HEK293T (cell line): Measurements from ENCODE around the gene COQ9.
A peak's percentile ranks its signal among the peaks of the same experiment; 100 is the strongest.

ENCODE experiments used
- CTCF ChIA-PET: fragments of 350-600 bp; formaldehyde crosslinking; extraction: SDS; loops from one replicate; lab custom pipeline; 2021; ENCODE audit warnings: antibody characterized with exemption, inconsistent platforms; lab: Yijun Ruan, JAX
- POLR2A ChIA-PET: fragments of 350-600 bp; formaldehyde crosslinking; extraction: SDS; loops from one replicate; lab custom pipeline; 2020; ENCODE audit warnings: antibody characterized with exemption, inconsistent platforms; lab: Yijun Ruan, JAX
- DNase-seq: peaks from one replicate; pipeline ENCODE4 v3.0.0; 2012; ENCODE audit warnings: mixed read lengths; ENCODE audit errors: extremely low spot score
- ARNT ChIP-seq: fragments of 450-650 bp; IDR thresholded peaks from 2 replicates; pipeline ENCODE4 v1.6.1; 2017; ENCODE audit warnings: mild to moderate bottlenecking
- BHLHE40 ChIP-seq: fragments of 450-650 bp; IDR thresholded peaks from 2 replicates; pipeline ENCODE4 v1.6.1; 2016; ENCODE audit warnings: mild to moderate bottlenecking, moderate library complexity, borderline replicate concordance
- CTBP1 ChIP-seq: fragments of 450-650 bp; IDR thresholded peaks from 2 replicates; pipeline ENCODE4 v1.6.1; 2016; ENCODE audit warnings: borderline replicate concordance
- ELF4 ChIP-seq: fragments of 450-650 bp; IDR thresholded peaks from 2 replicates; pipeline ENCODE4 v1.6.1; 2017; ENCODE audit warnings: antibody characterized with exemption
- FOXA1 ChIP-seq: fragments of 450-650 bp; IDR thresholded peaks from 2 replicates; pipeline ENCODE4 v1.6.1; 2016; ENCODE audit warnings: mild to moderate bottlenecking
- FOXK2 ChIP-seq: fragments of 450-650 bp; IDR thresholded peaks from 2 replicates; pipeline ENCODE4 v1.6.1; 2016; ENCODE audit warnings: mild to moderate bottlenecking
- FOXM1 ChIP-seq: fragments of 450-650 bp; IDR thresholded peaks from 2 replicates; pipeline ENCODE4 v1.6.1; 2017; ENCODE audit warnings: mild to moderate bottlenecking, borderline replicate concordance
- HDGF ChIP-seq: fragments of 450-650 bp; IDR thresholded peaks from 2 replicates; pipeline ENCODE4 v1.6.1; 2017; ENCODE audit warnings: antibody characterized with exemption, borderline replicate concordance
- L3MBTL2 ChIP-seq: fragments of 450-650 bp; conservative IDR thresholded peaks from 2 replicates; pipeline ENCODE4 v1.6.1; 2016; ENCODE audit warnings: mild to moderate bottlenecking
- LEF1 ChIP-seq: fragments of 450-650 bp; IDR thresholded peaks from 2 replicates; pipeline ENCODE4 v1.6.1; 2017; ENCODE audit warnings: mild to moderate bottlenecking, borderline replicate concordance
- NFRKB ChIP-seq: fragments of 450-650 bp; IDR thresholded peaks from 2 replicates; pipeline ENCODE4 v1.6.1; 2016; ENCODE audit warnings: mild to moderate bottlenecking, moderate library complexity
- SP1 ChIP-seq: fragments of 450-650 bp; IDR thresholded peaks from 2 replicates; pipeline ENCODE4 v1.6.1; 2017
- SUZ12 ChIP-seq: fragments of 450-650 bp; IDR thresholded peaks from 2 replicates; pipeline ENCODE4 v1.6.1; 2016; ENCODE audit warnings: mild to moderate bottlenecking
- TARDBP ChIP-seq: fragments of 450-650 bp; IDR thresholded peaks from 2 replicates; pipeline ENCODE4 v1.6.1; 2016
- ZNF384 ChIP-seq: fragments of 450-650 bp; IDR thresholded peaks from 2 replicates; pipeline ENCODE4 v1.6.1; 2016
- TF ChIP-seq, protein P1 (sequence below): fragments of 450-650 bp; IDR thresholded peaks from 2 replicates; pipeline ENCODE4 v1.6.1; 2016

Gene COQ9

GRCh38 chr16:57412584-57412983, 34.7 kb upstream of the COQ9 start:
- CTCF ChIA-PET = interaction anchor here (0.7 kb wide), 1 partner anchor 99 kb away, joined by 3 read pairs; no protein-coding TSS in a partner anchor

DNA sequence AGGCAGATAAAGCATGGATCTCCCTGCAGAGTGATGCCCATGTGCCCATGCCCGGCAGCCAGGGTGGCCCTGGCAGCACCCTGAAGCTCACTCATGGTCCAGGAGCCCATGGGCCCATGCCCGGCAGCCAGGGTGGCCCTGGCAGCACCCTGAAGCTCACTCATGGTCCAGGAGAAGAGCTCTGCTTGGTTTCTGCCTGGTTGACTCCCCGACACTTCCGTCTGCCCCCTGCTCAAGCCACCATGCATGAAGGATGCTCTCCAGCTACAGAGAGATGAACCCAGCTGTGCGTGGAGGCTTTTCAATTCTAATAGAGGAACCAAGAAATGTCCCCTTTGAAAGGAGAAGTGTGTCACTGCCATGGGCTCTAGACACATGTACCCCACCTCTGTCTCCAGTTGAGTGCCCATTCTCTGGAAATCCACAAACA, 34.0 kb upstream of the COQ9 start:
- POLR2A ChIA-PET = no interaction called here
- no peak for DNase-seq
- CTCF ChIA-PET = no interaction called here
- no peak for TF ChIP-seq LEF1
- no peak for TF ChIP-seq ELF4
- no peak for TF ChIP-seq SUZ12
- TF ChIP-seq NFRKB = no peak
- no peak for TF ChIP-seq HDGF
- TF ChIP-seq SP1 = no peak
- TF ChIP-seq L3MBTL2 = no peak
- no peak for TF ChIP-seq BHLHE40

More at GRCh38 chr16:57412584-57412983, 34.7 kb upstream of the COQ9 start:
- no peak for DNase-seq
- POLR2A ChIA-PET = no interaction called here
- TF ChIP-seq NFRKB (no peak), SUZ12 (no peak), SP1 (no peak), FOXM1 (no peak), FOXK2 (no peak)

GRCh38 chr16:57413733-57414132, 33.5 kb upstream of the COQ9 start:
- no peak for DNase-seq
- CTCF ChIA-PET = no interaction called here
- POLR2A ChIA-PET = no interaction called here
- no peak for TF ChIP-seq CTBP1
- TF ChIP-seq, protein P1, sequence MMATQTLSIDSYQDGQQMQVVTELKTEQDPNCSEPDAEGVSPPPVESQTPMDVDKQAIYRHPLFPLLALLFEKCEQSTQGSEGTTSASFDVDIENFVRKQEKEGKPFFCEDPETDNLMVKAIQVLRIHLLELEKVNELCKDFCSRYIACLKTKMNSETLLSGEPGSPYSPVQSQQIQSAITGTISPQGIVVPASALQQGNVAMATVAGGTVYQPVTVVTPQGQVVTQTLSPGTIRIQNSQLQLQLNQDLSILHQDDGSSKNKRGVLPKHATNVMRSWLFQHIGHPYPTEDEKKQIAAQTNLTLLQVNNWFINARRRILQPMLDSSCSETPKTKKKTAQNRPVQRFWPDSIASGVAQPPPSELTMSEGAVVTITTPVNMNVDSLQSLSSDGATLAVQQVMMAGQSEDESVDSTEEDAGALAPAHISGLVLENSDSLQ = no peak
- TF ChIP-seq ARNT = no peak
- no peak for TF ChIP-seq L3MBTL2
- TF ChIP-seq SUZ12 = no peak
- no peak for TF ChIP-seq HDGF
- TF ChIP-seq NFRKB = no peak
- no peak for TF ChIP-seq FOXK2
- no peak for TF ChIP-seq TARDBP
- TF ChIP-seq ELF4 = no peak
- no peak for TF ChIP-seq BHLHE40
- no peak for TF ChIP-seq FOXM1
- TF ChIP-seq ZNF384 = no peak
- TF ChIP-seq SP1 = no peak
- no peak for TF ChIP-seq FOXA1
- no peak for TF ChIP-seq LEF1

DNA sequence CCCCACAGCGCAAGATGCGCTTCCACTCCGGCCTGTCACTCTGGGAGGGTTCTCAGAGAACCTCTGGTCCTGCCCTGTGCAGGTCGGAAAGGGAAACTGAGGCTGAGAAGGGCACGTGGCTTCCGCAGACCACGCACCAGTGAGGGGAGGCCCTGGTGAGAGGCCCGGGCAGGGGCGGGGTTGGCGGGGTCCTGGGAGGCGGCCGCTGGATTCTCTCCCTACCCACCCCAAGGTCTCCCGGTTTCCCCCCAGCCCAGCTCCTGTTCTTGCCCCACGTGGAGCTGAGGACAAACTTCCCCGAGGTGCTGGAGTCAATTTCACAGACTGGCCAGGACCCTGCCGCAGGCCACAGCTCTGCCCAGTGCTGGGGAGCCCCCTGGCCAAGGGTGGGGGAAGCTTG, 31.2 kb upstream of the COQ9 start:
- CTCF ChIA-PET = interaction anchor here (0.6 to 4.3 kb wide), 4 partner anchors 11 to 115 kb away, joined by 5 to 71 read pairs (median 8); partner anchors contain the start of gene CCL17
- no peak for DNase-seq
- TF ChIP-seq SP1 (no peak), HDGF (no peak), ARNT (no peak), LEF1 (no peak), BHLHE40 (no peak), TARDBP (no peak), ZNF384 (no peak)
- POLR2A ChIA-PET = interaction anchor here (0.7 to 1.9 kb wide), 6 partner anchors 10 to 115 kb away, joined by 3 to 18 read pairs (median 4); partner anchors contain the start of gene CCL17

- POLR2A ChIA-PET = no interaction called here
- no peak for DNase-seq
- TF ChIP-seq FOXK2 = no peak
- no peak for TF ChIP-seq LEF1
- TF ChIP-seq TARDBP = no peak
- TF ChIP-seq ZNF384 = no peak
- TF ChIP-seq FOXM1 = no peak
- TF ChIP-seq NFRKB = no peak
- no peak for TF ChIP-seq CTBP1
- TF ChIP-seq, protein P1 = no peak
- TF ChIP-seq HDGF = no peak
- no peak for TF ChIP-seq BHLHE40
- TF ChIP-seq SUZ12 = no peak
- TF ChIP-seq FOXA1 = no peak
- TF ChIP-seq ELF4 = no peak
- CTCF ChIA-PET = interaction anchor here (0.8 to 4.3 kb wide), 5 partner anchors 14 to 124 kb away, joined by 3 to 71 read pairs (median 4); partner anchors contain the start of gene POLR2C
Measured at GRCh38 chr16:57419506-57419905, 27.8 kb upstream of the COQ9 start.

DNA sequence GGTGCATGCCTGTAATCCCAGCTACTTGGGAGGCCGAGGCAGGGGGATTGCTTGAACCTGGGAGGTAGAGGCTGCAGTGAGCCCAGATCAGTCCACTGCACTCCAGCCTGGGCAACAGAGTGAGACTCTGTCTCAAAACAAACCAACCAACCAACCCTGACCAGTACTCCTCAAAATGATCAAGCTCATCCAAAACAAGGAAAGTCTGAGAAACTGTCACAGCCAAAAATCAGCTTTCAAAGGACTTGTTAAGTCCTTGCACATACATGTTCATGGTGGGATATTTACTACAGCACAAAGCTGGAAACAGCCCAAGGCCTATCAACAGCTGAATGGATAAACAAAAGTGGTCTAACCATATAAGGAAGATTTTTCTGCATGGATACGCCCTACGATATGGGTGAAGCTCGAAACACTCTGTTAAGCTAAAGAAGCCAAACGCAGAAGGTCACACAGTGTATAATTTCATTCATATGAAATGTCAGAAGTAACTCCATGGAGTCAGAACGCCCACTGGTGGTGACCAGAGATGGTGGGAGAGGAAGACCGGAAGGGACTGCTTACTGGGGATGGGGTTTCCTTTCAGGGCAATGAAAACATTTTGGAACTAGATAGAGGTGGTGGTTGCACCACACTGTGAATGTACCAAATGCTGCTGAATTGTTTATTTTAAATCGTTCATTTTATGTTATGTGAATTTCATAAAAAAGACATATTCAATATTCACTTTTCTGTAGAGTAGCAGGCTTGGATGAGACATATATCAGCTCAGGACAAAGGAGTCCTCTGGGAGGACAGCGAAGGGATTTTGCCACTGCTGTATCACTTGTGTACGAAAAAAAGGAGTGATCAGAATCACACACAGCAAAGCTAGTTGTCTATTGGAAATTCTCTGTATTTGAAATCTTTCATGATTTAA, 25.0 kb upstream of the COQ9 start:
- CTCF ChIA-PET = interaction anchor here (0.6 to 1.4 kb wide), 5 partner anchors 63 to 330 kb away, joined by 3 to 5 read pairs (median 3); partner anchors contain the start of gene CPNE2
- POLR2A ChIA-PET = interaction anchor here (0.6 to 1.7 kb wide), 2 partner anchors 25 to 122 kb away, joined by 3 to 7 read pairs; partner anchors contain the start of genes CIAPIN1 and COQ9
- DNase-seq = peak; percentile 55
- TF ChIP-seq ZNF384 = no peak
- TF ChIP-seq SP1 = no peak
- no peak for TF ChIP-seq TARDBP
